ENCODE data around the gene FBP1.

DNA sequence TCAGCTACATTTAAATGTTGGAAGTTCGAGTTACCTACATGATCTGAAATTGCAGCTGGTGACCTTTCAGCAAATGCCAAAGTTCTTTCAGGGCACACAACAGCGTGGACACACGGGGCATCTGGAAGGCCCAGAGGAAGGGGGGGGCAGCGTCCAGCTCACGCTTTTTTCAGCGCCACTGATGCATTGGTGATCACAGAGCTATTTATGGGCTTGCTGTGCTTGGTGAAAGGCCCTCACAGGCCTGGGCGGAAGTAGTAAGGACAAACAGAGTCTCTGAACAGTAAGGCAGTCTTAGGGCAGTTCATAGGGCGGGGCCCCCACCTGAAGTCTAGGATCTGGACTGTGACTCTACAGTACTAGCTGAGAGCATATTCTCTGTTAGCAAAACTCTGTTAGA, 39.1 kb downstream of the FBP1 start:
- TF ChIP-seq CEBPB (IDR thresholded peaks at IDR 0.05; ENCODE audit: borderline replicate concordance in 1 of 2, low read depth in 2 of 2, low read length in 2 of 2) = no peak
- TF ChIP-seq POLR2A (IDR thresholded peaks at IDR 0.05; ENCODE audit: low read depth, low read length) = no peak
- no peak for TF ChIP-seq ATF2 (IDR thresholded peaks at IDR 0.05; ENCODE audit: low read length)
- no peak for TF ChIP-seq CREB1 (IDR thresholded peaks at IDR 0.05; ENCODE audit: low read depth)
- no peak for TF ChIP-seq EP300 (IDR thresholded peaks at IDR 0.05; ENCODE audit: borderline replicate concordance in 1 of 2, control insufficient read depth in 1 of 2, low read depth in 2 of 2, low read length in 2 of 2)
- TF ChIP-seq ZNF622 (IDR thresholded peaks at IDR 0.05) = no peak
- TF ChIP-seq ETV6 (conservative IDR thresholded peaks at IDR 0.05 in 1 of 2, IDR thresholded peaks at IDR 0.05 in 1 of 2; ENCODE audit: borderline replicate concordance in 1 of 2, low read depth in 1 of 2) = no peak

Data from GM12878 (cell line).